Chondrocyte (in vitro differentiated cells): ENCODE results near the gene ZNF730. TPM values are rescaled to one million over a fixed set of nuclear protein-coding genes. Genes with fewer than 3 reads are reported as not detected.

ENCODE experiments used
- DNase-seq: peaks from one replicate; pipeline ENCODE4 v3.0.0; 2021; ENCODE audit warnings: mixed read lengths, low spot score
- H3K27ac Mint-ChIP-seq: one replicate; pipeline ENCODE4 v1.8.0; 2021; ENCODE audit warnings: mild to moderate bottlenecking, moderate library complexity, mixed read lengths; ENCODE audit not compliant: unreplicated experiment
- H3K27me3 Mint-ChIP-seq: 2 replicates; pipeline ENCODE4 v1.8.0; 2021; ENCODE audit warnings: low read depth, mixed read lengths
- H3K36me3 Mint-ChIP-seq: 2 replicates; pipeline ENCODE4 v1.8.0; 2021; ENCODE audit warnings: low read depth, mixed read lengths
- H3K4me1 Mint-ChIP-seq: 2 replicates; pipeline ENCODE4 v1.8.0; 2021; ENCODE audit warnings: low read depth, mild to moderate bottlenecking, mixed read lengths
- H3K4me3 Mint-ChIP-seq: one replicate; pipeline ENCODE4 v1.8.0; 2021; ENCODE audit warnings: mild to moderate bottlenecking, moderate library complexity, mixed read lengths; ENCODE audit not compliant: unreplicated experiment
- H3K9me3 Mint-ChIP-seq: 2 replicates; pipeline ENCODE4 v1.8.0; 2021; ENCODE audit warnings: low read depth, mixed read lengths
- CTCF ChIP-seq: fragments of 200-600 bp; sonication (generic); IDR thresholded peaks from 2 replicates; pipeline ENCODE4 v1.5.0; 2021; ENCODE audit warnings: antibody characterized with exemption, mild to moderate bottlenecking, moderate library complexity
- total RNA-seq: library from RNA; stranded (reverse); gene quantifications from 3 replicates; pipeline ENCODE4 v1.2.1, GENCODE V29; 2021

Gene ZNF730
- total RNA-seq, 1 donor from 2014 or later: 0.57 TPM

- Mint-ChIP-seq H3K4me1 (no peaks in the 10 kb centered on the region), H3K27me3 (no peaks in the 10 kb centered on the region), H3K4me3 (no peak overlapping the region), H3K36me3 (peaks cover 6% of the 10 kb centered on the region), H3K27ac (no peak overlapping the region), H3K9me3 (peaks cover 72% of the 10 kb centered on the region)
- DNase-seq: no peak
- no peak for TF ChIP-seq CTCF
Measured at GRCh38 chr19:23183251-23183650, 66.4 kb downstream of the ZNF730 start.

- no peak for DNase-seq
- Mint-ChIP-seq H3K27ac (no peak overlapping the region), H3K27me3 (no peaks in the 10 kb centered on the region), H3K9me3 (peaks cover 35% of the 10 kb centered on the region), H3K4me1 (no peaks in the 10 kb centered on the region), H3K36me3 (peaks cover 2% of the 10 kb centered on the region), H3K4me3 (no peak overlapping the region)
- no peak for TF ChIP-seq CTCF
Measured at GRCh38 chr19:23190341-23190740, 73.5 kb downstream of the ZNF730 start.

Other genes starting within 250 kb of the ZNF730 start
- gene ZNF728, start 113.8 kb upstream of the ZNF730 start, total RNA-seq: not detected in 3 replicates
- gene ZNF724, start 133.4 kb downstream of the ZNF730 start, total RNA-seq: 2.3 to 6.7 TPM (median 3.0 TPM) in 3 replicates